ENCODE measurements around the gene SCN2B. TPM values are rescaled to one million over a fixed set of nuclear protein-coding genes. Genes with fewer than 3 reads are reported as not detected.

The SCN2B gene
- polyA plus RNA-seq, 1 of the 3 experiments (the other 2 are of a cell fraction): 0.05 TPM

DNA sequence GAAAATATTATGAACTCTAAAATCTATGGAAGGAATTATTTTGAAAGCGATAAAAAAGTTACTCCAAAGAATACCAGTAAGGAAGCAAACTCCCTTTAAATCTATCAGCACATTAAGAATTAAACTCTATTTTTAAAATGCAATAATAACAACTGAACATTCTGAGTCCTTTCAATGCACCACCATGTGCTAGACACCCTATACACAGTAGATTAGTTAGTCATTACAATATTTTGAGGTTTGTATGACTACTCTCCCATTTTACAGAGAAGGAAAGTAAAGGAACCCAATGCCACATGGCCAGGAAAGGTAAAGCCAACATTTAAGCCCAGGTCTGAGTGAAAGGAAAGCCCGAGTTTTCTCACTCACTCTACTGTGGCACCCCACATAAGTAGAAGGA is 30.6 kb upstream of the SCN2B start:
- ChIA-PET CTCF (interaction anchor here (0.6 kb wide), 1 partner anchor 190 kb away, joined by 3 read pairs; no protein-coding TSS in a partner anchor), POLR2A (no interaction called here)
- Histone ChIP-seq H3K36me3 (replicated peaks in 1 of 2; ENCODE audit: control insufficient read depth in 1 of 2, insufficient read depth in 2 of 2, low read length in 1 of 2) (no peaks in the 10 kb centered on the region), H3K4me2 (no peak overlapping the region), H3F3A (replicated peaks; ENCODE audit: insufficient read depth) (no peaks in the 10 kb centered on the region), H3K9me2 (no peaks in the 10 kb centered on the region), H3K9me3 (no peaks in the 10 kb centered on the region), H3K4me3 (ENCODE audit: low read depth in 2 of 2, low read length in 1 of 2) (no peak overlapping the region), H3K27me3 (ENCODE audit: insufficient read depth) (peaks cover 38% of the 10 kb centered on the region; the same call in 1 of the 2 replicates), H3K9ac (no peak overlapping the region), H2AFZ (ENCODE audit: low read depth) (no peak overlapping the region), H3K79me2 (ENCODE audit: insufficient read depth) (no peaks in the 10 kb centered on the region), H3K4me1 (ENCODE audit: control insufficient read depth in 1 of 2, insufficient read depth in 2 of 2, low read depth in 1 of 2, low read length in 1 of 2) (no peaks in the 10 kb centered on the region), H4K20me1 (ENCODE audit: insufficient read depth) (no peaks in the 10 kb centered on the region), H3K27ac (ENCODE audit: low read depth in 2 of 2, low read length in 1 of 2) (no peak overlapping the region)
- 1% methylated on average over 2 of the region's 2 CpGs for WGBS (ENCODE audit: low lambda C conversion rate)
- TF ChIP-seq JUND (IDR thresholded peaks at IDR 0.05): no peak
- TF ChIP-seq RAD21 (IDR thresholded peaks at IDR 0.05; ENCODE audit: low read length): no peak
- no peak for TF ChIP-seq RCOR1 (IDR thresholded peaks at IDR 0.05; ENCODE audit: low read length)
- DNase-seq: no peak

DNA sequence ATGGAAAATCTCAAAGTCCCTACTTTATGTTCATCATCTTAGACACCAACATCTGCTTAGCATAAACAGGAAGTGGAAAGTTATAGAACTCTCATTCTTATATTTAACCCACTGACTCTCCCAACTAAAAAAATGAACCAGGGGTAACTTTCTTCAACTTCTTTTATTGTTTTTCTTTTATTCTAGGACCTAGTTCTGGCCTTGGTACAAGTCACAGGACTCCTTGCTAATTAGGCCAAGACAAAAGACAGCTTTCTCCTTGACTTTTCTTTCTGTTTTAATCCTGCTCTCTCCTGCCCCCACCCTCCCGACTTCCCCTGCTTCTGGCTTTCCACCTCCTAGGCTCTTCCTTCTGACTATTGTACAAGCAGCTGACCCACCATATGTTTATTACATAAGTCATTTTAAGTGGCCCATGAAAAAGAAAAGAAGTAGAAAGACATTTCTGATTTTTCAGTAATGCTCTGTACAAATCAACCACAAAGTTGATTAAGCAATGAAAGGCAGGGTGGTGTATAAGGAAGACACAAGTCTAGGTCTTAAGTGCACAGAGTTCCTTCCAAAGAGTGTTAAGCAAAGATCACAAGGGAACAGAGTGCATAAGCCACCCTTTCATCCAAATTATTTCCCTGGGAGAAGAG is 30.1 kb upstream of the SCN2B start:
- ChIA-PET POLR2A (no interaction called here), CTCF (interaction anchor here (0.6 kb wide), 1 partner anchor 191 kb away, joined by 3 read pairs; no protein-coding TSS in a partner anchor)
- no peak overlapping the region for H3K27ac ChIP-seq (ENCODE audit: low read depth in 2 of 2, low read length in 1 of 2)
- H4K20me1 ChIP-seq (ENCODE audit: insufficient read depth): no peaks in the 10 kb centered on the region
- no peaks in the 10 kb centered on the region for H3K9me3 ChIP-seq
- no peaks in the 10 kb centered on the region for H3F3A ChIP-seq (replicated peaks; ENCODE audit: insufficient read depth)
- H3K4me3 ChIP-seq (ENCODE audit: low read depth in 2 of 2, low read length in 1 of 2): no peak overlapping the region
- no peak overlapping the region for H2AFZ ChIP-seq (ENCODE audit: low read depth)
- no peak overlapping the region for H3K9ac ChIP-seq
- H3K9me2 ChIP-seq: no peaks in the 10 kb centered on the region
- H3K79me2 ChIP-seq (ENCODE audit: insufficient read depth): no peaks in the 10 kb centered on the region
- 3% methylated on average over 1 of the region's 1 CpG for WGBS (ENCODE audit: low lambda C conversion rate)
- no peak for DNase-seq
- no peak overlapping the region for H3K4me2 ChIP-seq
- TF ChIP-seq SIN3A (IDR thresholded peaks at IDR 0.05; ENCODE audit: borderline replicate concordance, low read depth, low read length) (no peak), FOXM1 (IDR thresholded peaks at IDR 0.05; ENCODE audit: low read depth) (no peak), TEAD4 (IDR thresholded peaks at IDR 0.05; ENCODE audit: borderline replicate concordance, insufficient read depth) (no peak), RCOR1 (IDR thresholded peaks at IDR 0.05; ENCODE audit: low read length) (no peak), RXRA (IDR thresholded peaks at IDR 0.05; ENCODE audit: borderline replicate concordance, low read depth) (no peak), SMC3 (IDR thresholded peaks at IDR 0.05; ENCODE audit: low read depth, low read length) (no peak), EP300 (IDR thresholded peaks at IDR 0.05; ENCODE audit: borderline replicate concordance in 1 of 2, low read depth in 1 of 2, low read length in 1 of 2) (no peak), MAX (IDR thresholded peaks at IDR 0.05; ENCODE audit: low read depth) (no peak), JUND (IDR thresholded peaks at IDR 0.05) (no peak), MXI1 (IDR thresholded peaks at IDR 0.05; ENCODE audit: low read depth, low read length) (no peak), POLR2AphosphoS5 (IDR thresholded peaks at IDR 0.05; ENCODE audit: low read depth, low read length) (no peak), YY1 (IDR thresholded peaks at IDR 0.05; ENCODE audit: low read depth) (no peak), CHD2 (IDR thresholded peaks at IDR 0.05; ENCODE audit: low read length, partially characterized antibody) (no peak), FOSL2 (IDR thresholded peaks at IDR 0.05; ENCODE audit: borderline replicate concordance, low read depth) (no peak)
- TF ChIP-seq, protein P1, sequence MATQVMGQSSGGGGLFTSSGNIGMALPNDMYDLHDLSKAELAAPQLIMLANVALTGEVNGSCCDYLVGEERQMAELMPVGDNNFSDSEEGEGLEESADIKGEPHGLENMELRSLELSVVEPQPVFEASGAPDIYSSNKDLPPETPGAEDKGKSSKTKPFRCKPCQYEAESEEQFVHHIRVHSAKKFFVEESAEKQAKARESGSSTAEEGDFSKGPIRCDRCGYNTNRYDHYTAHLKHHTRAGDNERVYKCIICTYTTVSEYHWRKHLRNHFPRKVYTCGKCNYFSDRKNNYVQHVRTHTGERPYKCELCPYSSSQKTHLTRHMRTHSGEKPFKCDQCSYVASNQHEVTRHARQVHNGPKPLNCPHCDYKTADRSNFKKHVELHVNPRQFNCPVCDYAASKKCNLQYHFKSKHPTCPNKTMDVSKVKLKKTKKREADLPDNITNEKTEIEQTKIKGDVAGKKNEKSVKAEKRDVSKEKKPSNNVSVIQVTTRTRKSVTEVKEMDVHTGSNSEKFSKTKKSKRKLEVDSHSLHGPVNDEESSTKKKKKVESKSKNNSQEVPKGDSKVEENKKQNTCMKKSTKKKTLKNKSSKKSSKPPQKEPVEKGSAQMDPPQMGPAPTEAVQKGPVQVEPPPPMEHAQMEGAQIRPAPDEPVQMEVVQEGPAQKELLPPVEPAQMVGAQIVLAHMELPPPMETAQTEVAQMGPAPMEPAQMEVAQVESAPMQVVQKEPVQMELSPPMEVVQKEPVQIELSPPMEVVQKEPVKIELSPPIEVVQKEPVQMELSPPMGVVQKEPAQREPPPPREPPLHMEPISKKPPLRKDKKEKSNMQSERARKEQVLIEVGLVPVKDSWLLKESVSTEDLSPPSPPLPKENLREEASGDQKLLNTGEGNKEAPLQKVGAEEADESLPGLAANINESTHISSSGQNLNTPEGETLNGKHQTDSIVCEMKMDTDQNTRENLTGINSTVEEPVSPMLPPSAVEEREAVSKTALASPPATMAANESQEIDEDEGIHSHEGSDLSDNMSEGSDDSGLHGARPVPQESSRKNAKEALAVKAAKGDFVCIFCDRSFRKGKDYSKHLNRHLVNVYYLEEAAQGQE (IDR thresholded peaks at IDR 0.05; ENCODE audit: low read depth, low read length): no peak
- TF ChIP-seq, protein P2, sequence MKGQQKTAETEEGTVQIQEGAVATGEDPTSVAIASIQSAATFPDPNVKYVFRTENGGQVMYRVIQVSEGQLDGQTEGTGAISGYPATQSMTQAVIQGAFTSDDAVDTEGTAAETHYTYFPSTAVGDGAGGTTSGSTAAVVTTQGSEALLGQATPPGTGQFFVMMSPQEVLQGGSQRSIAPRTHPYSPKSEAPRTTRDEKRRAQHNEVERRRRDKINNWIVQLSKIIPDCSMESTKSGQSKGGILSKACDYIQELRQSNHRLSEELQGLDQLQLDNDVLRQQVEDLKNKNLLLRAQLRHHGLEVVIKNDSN (IDR thresholded peaks at IDR 0.05; ENCODE audit: borderline replicate concordance, low read depth): no peak
- TF ChIP-seq, protein P3, sequence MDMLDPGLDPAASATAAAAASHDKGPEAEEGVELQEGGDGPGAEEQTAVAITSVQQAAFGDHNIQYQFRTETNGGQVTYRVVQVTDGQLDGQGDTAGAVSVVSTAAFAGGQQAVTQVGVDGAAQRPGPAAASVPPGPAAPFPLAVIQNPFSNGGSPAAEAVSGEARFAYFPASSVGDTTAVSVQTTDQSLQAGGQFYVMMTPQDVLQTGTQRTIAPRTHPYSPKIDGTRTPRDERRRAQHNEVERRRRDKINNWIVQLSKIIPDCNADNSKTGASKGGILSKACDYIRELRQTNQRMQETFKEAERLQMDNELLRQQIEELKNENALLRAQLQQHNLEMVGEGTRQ (IDR thresholded peaks at IDR 0.05; ENCODE audit: borderline replicate concordance, low read depth, low read length): no peak
- H3K36me3 ChIP-seq (replicated peaks in 1 of 2; ENCODE audit: control insufficient read depth in 1 of 2, insufficient read depth in 2 of 2, low read length in 1 of 2): no peaks in the 10 kb centered on the region
- no peaks in the 10 kb centered on the region for H3K4me1 ChIP-seq (ENCODE audit: control insufficient read depth in 1 of 2, insufficient read depth in 2 of 2, low read depth in 1 of 2, low read length in 1 of 2)
- H3K27me3 ChIP-seq (ENCODE audit: insufficient read depth): peaks cover 33% of the 10 kb centered on the region; the same call in 1 of the 2 replicates

Data from SK-N-SH (cell line).